Testis (tissue), 2 donors: ENCODE data around the gene PTPN13.

Experiments
- CTCF ChIP-seq, 3 experiments: fragments of 450-650 bp in 2 of 3; fragments of 200-600 bp in 1 of 3; sonication (generic) in 1 of 3; IDR thresholded peaks; one replicate each; pipeline ENCODE4 v1.5.1; 2016 to 2019; ENCODE audit warnings: antibody characterized with exemption in 3 of 3, mild to moderate bottlenecking in 2 of 3, moderate library complexity in 1 of 3
- POLR2A ChIP-seq: fragments of 450-650 bp; IDR thresholded peaks from one replicate; pipeline ENCODE4 v1.6.1; 2017; ENCODE audit warnings: antibody characterized with exemption, mild to moderate bottlenecking, moderate library complexity

- no peak for TF ChIP-seq POLR2A
- TF ChIP-seq CTCF (IDR thresholded peaks at IDR 0.05) = no peak
Observed at GRCh38 chr4:86848136-86848535, 254.0 kb downstream of the PTPN13 start.
